Smooth muscle cell (in vitro differentiated cells): Measurements from ENCODE around the gene VIPAS39. TPM values are rescaled to one million over a fixed set of nuclear protein-coding genes. Genes with fewer than 3 reads are reported as not detected.
"Not testable (repeated sequence)": the region's sequence is repeated elsewhere in the genome, so short reads cannot be mapped to it uniquely, and the experiment has no call there.

Source experiments
- DNase-seq: peaks from one replicate; lab custom pipeline; 2025; ENCODE audit not compliant: unreplicated experiment; lab: John Stamatoyannopoulos, UW
- H2AFZ ChIP-seq: fragments of 200-600 bp; sonication (generic); 2 replicates; pipeline ENCODE4 v1.6.0; 2016; ENCODE audit warnings: antibody characterized with exemption, low read depth, mild to moderate bottlenecking
- H3F3A ChIP-seq: fragments of 200-600 bp; sonication (generic); 2 replicates; pipeline ENCODE4 v1.6.0; 2017; ENCODE audit warnings: antibody characterized with exemption, low read depth
- H3K27ac ChIP-seq: fragments of 200-600 bp; sonication (generic); 2 replicates; pipeline ENCODE4 v1.5.1; 2016; ENCODE audit warnings: low read depth, mild to moderate bottlenecking
- H3K27me3 ChIP-seq: fragments of 200-600 bp; sonication (generic); 2 replicates; pipeline ENCODE4 v1.6.1; 2016; ENCODE audit warnings: low read depth, mild to moderate bottlenecking
- H3K36me3 ChIP-seq: fragments of 200-600 bp; sonication (generic); 2 replicates; pipeline ENCODE4 v1.5.1; 2016; ENCODE audit warnings: low read depth
- H3K4me1 ChIP-seq: fragments of 200-600 bp; sonication (generic); 2 replicates; pipeline ENCODE4 v1.5.1; 2016; ENCODE audit warnings: low read depth
- H3K4me2 ChIP-seq: fragments of 200-600 bp; sonication (generic); 2 replicates; pipeline ENCODE4 v1.6.0; 2016; ENCODE audit warnings: mild to moderate bottlenecking
- H3K4me3 ChIP-seq: fragments of 200-600 bp; sonication (generic); 2 replicates; pipeline ENCODE4 v1.5.1; 2016; ENCODE audit warnings: mild to moderate bottlenecking
- H3K79me2 ChIP-seq: fragments of 200-600 bp; sonication (generic); 2 replicates; pipeline ENCODE4 v1.6.0; 2016; ENCODE audit warnings: low read depth, mild to moderate bottlenecking
- H3K9ac ChIP-seq: fragments of 200-600 bp; sonication (generic); 2 replicates; pipeline ENCODE4 v1.6.0; 2016; ENCODE audit warnings: low read depth
- H3K9me3 ChIP-seq: fragments of 200-600 bp; sonication (generic); replicated peaks from 2 replicates; pipeline ENCODE4 v1.5.1; 2016; ENCODE audit warnings: low read depth
- H4K20me1 ChIP-seq: fragments of 200-600 bp; sonication (generic); 2 replicates; pipeline ENCODE4 v1.6.0; 2016; ENCODE audit warnings: low read depth
- CTCF ChIP-seq: fragments of 200-600 bp; sonication (generic); IDR thresholded peaks from 2 replicates; pipeline ENCODE4 v1.5.1; 2017; ENCODE audit warnings: borderline replicate concordance, mild to moderate bottlenecking, antibody characterized with exemption; ENCODE audit not compliant: insufficient read depth, poor library complexity, severe bottlenecking
- WGBS: methylation state at CpG from one replicate; pipeline ENCODE4 v1.1.7; 2016; ENCODE audit warnings: low lambda C conversion rate; 5-methylcytosine and 5-hydroxymethylcytosine counted together
- polyA plus RNA-seq: library from polyadenylated mRNA; unstranded; fragments of >200 nt; fragmentation: Nextera tagmentation; extraction: Ambion mirVana; gene quantifications from 2 replicates; pipeline ENCODE4 v1.2.1, GENCODE V29; 2016
- total RNA-seq: library from RNA; depleted of rRNA; stranded (reverse); fragments of >200 nt; gene quantifications from 2 replicates; pipeline ENCODE4 v1.2.3, GENCODE V29; 2014

Gene VIPAS39
- total and polyA plus RNA-seq, 2 experiments from 2014 or later = 12.3 to 55.5 TPM

GRCh38 chr14:77421201-77421600, 36.2 kb downstream of the VIPAS39 start:
- H3K36me3 ChIP-seq = peaks cover 14% of the 10 kb centered on the region
- H4K20me1 ChIP-seq = no peaks in the 10 kb centered on the region
- no peaks in the 10 kb centered on the region for H3F3A ChIP-seq
- H3K79me2 ChIP-seq = no peaks in the 10 kb centered on the region
- H3K9ac ChIP-seq = no peak overlapping the region
- 78% methylated on average over 2 of the region's 2 CpGs for WGBS
- H3K4me3 ChIP-seq = no peak overlapping the region
- H3K4me1 ChIP-seq = no peaks in the 10 kb centered on the region
- no peak overlapping the region for H3K4me2 ChIP-seq
- H2AFZ ChIP-seq = no peak overlapping the region
- H3K9me3 ChIP-seq = no peaks in the 10 kb centered on the region
- no peak for DNase-seq
- H3K27me3 ChIP-seq = no peaks in the 10 kb centered on the region
- no peak for TF ChIP-seq CTCF
- no peak overlapping the region for H3K27ac ChIP-seq

- H2AFZ ChIP-seq = no peak overlapping the region
- DNase-seq = no peak
- no peaks in the 10 kb centered on the region for H3F3A ChIP-seq
- H3K4me1 ChIP-seq = no peaks in the 10 kb centered on the region
- no peak for TF ChIP-seq CTCF
- no peaks in the 10 kb centered on the region for H4K20me1 ChIP-seq
- no peaks in the 10 kb centered on the region for H3K9me3 ChIP-seq
- H3K9ac ChIP-seq = no peak overlapping the region
- 97% methylated on average over 8 of the region's 8 CpGs for WGBS
- H3K79me2 ChIP-seq = no peaks in the 10 kb centered on the region
- H3K36me3 ChIP-seq = no peaks in the 10 kb centered on the region
- H3K27ac ChIP-seq = no peak overlapping the region
- no peaks in the 10 kb centered on the region for H3K27me3 ChIP-seq
- H3K4me3 ChIP-seq = no peak overlapping the region
- no peak overlapping the region for H3K4me2 ChIP-seq
Observed at GRCh38 chr14:77416836-77417235, 40.6 kb downstream of the VIPAS39 start.

GRCh38 chr14:77416098-77416497, 41.3 kb downstream of the VIPAS39 start:
- DNase-seq, H2AFZ ChIP-seq, H3K9ac ChIP-seq, H3K4me2 ChIP-seq, H3F3A ChIP-seq, H3K27ac ChIP-seq, H4K20me1 ChIP-seq, H3K79me2 ChIP-seq, H3K4me1 ChIP-seq, H3K27me3 ChIP-seq, H3K36me3 ChIP-seq, H3K9me3 ChIP-seq, H3K4me3 ChIP-seq: not testable (repeated sequence)
- WGBS = 94% methylated on average over 2 of the region's 3 CpGs

- not testable (repeated sequence) for H3K27ac ChIP-seq, DNase-seq, H3K4me3 ChIP-seq, H3K9me3 ChIP-seq, H3F3A ChIP-seq, H3K4me2 ChIP-seq, H2AFZ ChIP-seq, H4K20me1 ChIP-seq, H3K79me2 ChIP-seq, H3K36me3 ChIP-seq, H3K9ac ChIP-seq, H3K4me1 ChIP-seq, H3K27me3 ChIP-seq
- 97% methylated on average over 10 of the region's 10 CpGs for WGBS
Observed at GRCh38 chr14:77415403-77416030, 41.9 kb downstream of the VIPAS39 start.

GRCh38 chr14:77409131-77409533, 48.3 kb downstream of the VIPAS39 start:
- H3K4me2 ChIP-seq = no peak overlapping the region
- no peaks in the 10 kb centered on the region for H3K27me3 ChIP-seq
- no peaks in the 10 kb centered on the region for H3K79me2 ChIP-seq
- WGBS = 23% methylated on average over 3 of the region's 3 CpGs
- no peaks in the 10 kb centered on the region for H3K36me3 ChIP-seq
- H3K9me3 ChIP-seq = no peaks in the 10 kb centered on the region
- peaks cover 10% of the 10 kb centered on the region for H3K4me1 ChIP-seq
- H3F3A ChIP-seq = peaks cover 8% of the 10 kb centered on the region
- H3K4me3 ChIP-seq = no peak overlapping the region
- H2AFZ ChIP-seq = no peak overlapping the region
- peak; percentile 17 for TF ChIP-seq CTCF
- no peak overlapping the region for H3K9ac ChIP-seq
- DNase-seq = no peak
- no peak overlapping the region for H3K27ac ChIP-seq
- no peaks in the 10 kb centered on the region for H4K20me1 ChIP-seq
